Glutamatergic neuron (in vitro differentiated cells): ENCODE measurements around the gene ATP5F1D. TPM values are rescaled to one million over a fixed set of nuclear protein-coding genes. Genes with fewer than 3 reads are reported as not detected.
A peak's percentile ranks its signal among the peaks of the same experiment; 100 is the strongest.
"Not testable (repeated sequence)": the region's sequence is repeated elsewhere in the genome, so short reads cannot be mapped to it uniquely, and the experiment has no call there.

Source experiments
- DNase-seq: peaks from one replicate; pipeline ENCODE4 v3.0.0; 2022
- H3K27ac Mint-ChIP-seq: one replicate; pipeline ENCODE4 v1.8.0; 2020; ENCODE audit warnings: mild to moderate bottlenecking, mixed read lengths, inconsistent platforms; ENCODE audit not compliant: unreplicated experiment
- H3K27me3 Mint-ChIP-seq: one replicate; pipeline ENCODE4 v1.8.0; 2020; ENCODE audit warnings: mild to moderate bottlenecking, moderate library complexity, mixed read lengths, inconsistent platforms; ENCODE audit not compliant: unreplicated experiment
- H3K36me3 Mint-ChIP-seq: one replicate; pipeline ENCODE4 v1.8.0; 2020; ENCODE audit warnings: mild to moderate bottlenecking, mixed read lengths, inconsistent platforms; ENCODE audit not compliant: unreplicated experiment
- H3K4me1 Mint-ChIP-seq: one replicate; pipeline ENCODE4 v1.8.0; 2020; ENCODE audit warnings: mild to moderate bottlenecking, low read depth, mixed read lengths, inconsistent platforms; ENCODE audit not compliant: unreplicated experiment
- H3K4me3 Mint-ChIP-seq: one replicate; pipeline ENCODE4 v1.8.0; 2020; ENCODE audit warnings: mild to moderate bottlenecking, mixed read lengths, inconsistent platforms; ENCODE audit not compliant: unreplicated experiment
- H3K9me3 Mint-ChIP-seq: one replicate; pipeline ENCODE4 v1.8.0; 2020; ENCODE audit warnings: mild to moderate bottlenecking, moderate library complexity, mixed read lengths, inconsistent platforms; ENCODE audit not compliant: unreplicated experiment
- long read RNA-seq: library from polyadenylated mRNA; unstranded; transcript quantifications from one replicate; pipeline ENCODE4 v2.0.0, GENCODE V29; 2020; ENCODE audit not compliant: unreplicated experiment
- total RNA-seq: library from RNA; stranded (reverse); fragmentation: NEBNext Ultra II Directional; extraction: Animal tissue kit (Norgen Biotek cat#: 25700); gene quantifications from one replicate; pipeline ENCODE4 v1.2.1, GENCODE V29; 2021; ENCODE audit not compliant: unreplicated experiment
- TF ChIP-seq, protein P1 (sequence below): fragments of 200-600 bp; sonication (generic); IDR thresholded peaks from one replicate; pipeline ENCODE4 v1.5.0; 2021; ENCODE audit not compliant: partially characterized antibody, unreplicated experiment

Gene ATP5F1D
- 129 TPM for total RNA-seq
- long read RNA-seq, transcript ATP5F1D-202 (5 exons, 704 nt) = major isoform, 115 of 223 reads
- long read RNA-seq, transcript ATP5F1D-201 (4 exons, 997 nt) = minor isoform, 99 of 223 reads
- long read RNA-seq, partial matches to known transcripts = 0 of 223 reads
- long read RNA-seq, other reads (novel, unspliced or antisense) = 6 of 223 reads

DNA sequence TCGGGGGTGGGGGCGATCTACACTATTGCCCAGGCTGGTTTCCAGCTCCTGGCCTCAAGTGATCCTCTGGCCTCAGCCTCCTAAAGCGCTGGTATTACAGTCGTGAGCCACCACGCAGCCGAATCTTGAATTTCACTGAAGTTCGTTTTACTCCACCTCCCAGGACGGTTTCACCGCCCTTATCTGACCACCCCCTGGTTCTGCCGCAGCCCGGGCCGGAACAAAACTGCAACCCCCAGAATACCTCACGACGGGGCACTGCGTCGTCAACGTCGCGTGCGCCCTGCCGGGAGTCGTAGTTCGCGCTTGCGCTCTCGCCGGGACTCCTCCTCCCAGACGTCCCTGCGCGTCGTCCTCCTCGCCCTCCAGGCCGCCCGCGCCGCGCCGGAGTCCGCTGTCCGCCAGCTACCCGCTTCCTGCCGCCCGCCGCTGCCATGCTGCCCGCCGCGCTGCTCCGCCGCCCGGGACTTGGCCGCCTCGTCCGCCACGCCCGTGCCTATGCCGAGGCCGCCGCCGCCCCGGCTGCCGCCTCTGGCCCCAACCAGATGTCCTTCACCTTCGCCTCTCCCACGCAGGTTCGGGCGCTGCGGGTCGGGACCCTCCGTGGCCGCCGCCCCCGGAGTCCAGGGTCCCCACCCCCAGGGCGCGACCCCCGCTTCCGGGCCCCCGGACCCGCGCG, at the start of gene ATP5F1D:
ATP5F1D (plus strand) TSS at position 335 of the 679 bp plus-strand sequence; CDS start at position 435, 100 bp downstream.
- TF ChIP-seq, protein P1, sequence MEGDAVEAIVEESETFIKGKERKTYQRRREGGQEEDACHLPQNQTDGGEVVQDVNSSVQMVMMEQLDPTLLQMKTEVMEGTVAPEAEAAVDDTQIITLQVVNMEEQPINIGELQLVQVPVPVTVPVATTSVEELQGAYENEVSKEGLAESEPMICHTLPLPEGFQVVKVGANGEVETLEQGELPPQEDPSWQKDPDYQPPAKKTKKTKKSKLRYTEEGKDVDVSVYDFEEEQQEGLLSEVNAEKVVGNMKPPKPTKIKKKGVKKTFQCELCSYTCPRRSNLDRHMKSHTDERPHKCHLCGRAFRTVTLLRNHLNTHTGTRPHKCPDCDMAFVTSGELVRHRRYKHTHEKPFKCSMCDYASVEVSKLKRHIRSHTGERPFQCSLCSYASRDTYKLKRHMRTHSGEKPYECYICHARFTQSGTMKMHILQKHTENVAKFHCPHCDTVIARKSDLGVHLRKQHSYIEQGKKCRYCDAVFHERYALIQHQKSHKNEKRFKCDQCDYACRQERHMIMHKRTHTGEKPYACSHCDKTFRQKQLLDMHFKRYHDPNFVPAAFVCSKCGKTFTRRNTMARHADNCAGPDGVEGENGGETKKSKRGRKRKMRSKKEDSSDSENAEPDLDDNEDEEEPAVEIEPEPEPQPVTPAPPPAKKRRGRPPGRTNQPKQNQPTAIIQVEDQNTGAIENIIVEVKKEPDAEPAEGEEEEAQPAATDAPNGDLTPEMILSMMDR = no peak
- peak within 1 kb of the TSS; percentile 94 for H3K4me3 Mint-ChIP-seq
- H3K9me3 Mint-ChIP-seq = peaks cover 14% of the 10 kb centered on the region
- peaks cover 5% of the 10 kb centered on the region for H3K4me1 Mint-ChIP-seq
- DNase-seq = peak; percentile 93
- H3K36me3 Mint-ChIP-seq = no peaks in the 10 kb centered on the region
- H3K27ac Mint-ChIP-seq = peak within 1 kb of the TSS; percentile 83
- H3K27me3 Mint-ChIP-seq = peaks cover 17% of the 10 kb centered on the region

DNA sequence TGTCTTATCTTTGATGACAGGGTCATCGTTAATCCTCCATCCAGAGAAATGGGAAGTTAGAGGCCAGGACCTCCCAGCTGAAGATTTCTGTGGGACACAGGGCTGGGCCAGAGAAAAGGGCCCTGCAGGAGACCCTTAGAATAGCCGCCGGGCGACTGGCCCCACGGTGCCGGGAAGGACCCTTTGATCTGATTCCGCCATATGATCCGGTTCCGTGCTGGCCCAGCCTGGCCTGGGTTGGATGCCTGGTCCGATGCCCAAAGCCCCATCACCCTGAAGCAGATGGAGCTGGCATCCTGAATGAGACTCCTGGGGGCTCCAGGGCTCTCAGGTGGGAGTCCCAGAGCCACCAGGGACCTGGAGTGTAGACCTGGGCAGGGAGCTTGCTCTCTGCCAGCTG, 42.0 kb upstream of the ATP5F1D start:
- Mint-ChIP-seq H3K9me3 (no peaks in the 10 kb centered on the region), H3K4me3 (no peak overlapping the region), H3K27me3 (peaks cover 4% of the 10 kb centered on the region), H3K4me1 (peaks cover 2% of the 10 kb centered on the region), H3K27ac (no peak overlapping the region), H3K36me3 (no peaks in the 10 kb centered on the region)
- TF ChIP-seq, protein P1 = no peak
- DNase-seq = no peak

DNA sequence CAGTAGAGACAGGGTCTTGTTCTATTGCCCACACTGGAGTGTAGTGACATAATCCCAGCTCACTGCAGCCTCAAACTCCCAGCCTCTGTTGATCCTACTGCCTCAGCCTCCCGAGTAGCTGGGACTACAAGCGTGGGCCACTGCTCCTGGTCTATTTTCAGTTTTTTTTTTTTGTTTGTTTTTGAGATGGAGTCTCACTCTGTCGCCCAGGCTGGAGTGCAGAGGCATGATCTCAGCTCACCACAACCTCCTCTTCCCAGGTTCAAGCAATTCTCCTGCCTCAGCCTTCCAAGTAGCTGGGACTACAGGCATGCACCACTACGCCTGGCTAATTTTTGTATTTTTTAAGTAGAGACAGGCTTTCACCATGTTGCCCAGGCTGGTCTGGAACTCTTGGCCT, 40.9 kb upstream of the ATP5F1D start:
- H3K36me3 Mint-ChIP-seq, H3K27me3 Mint-ChIP-seq, H3K9me3 Mint-ChIP-seq, H3K4me1 Mint-ChIP-seq, DNase-seq, H3K27ac Mint-ChIP-seq, H3K4me3 Mint-ChIP-seq: not testable (repeated sequence)

DNA sequence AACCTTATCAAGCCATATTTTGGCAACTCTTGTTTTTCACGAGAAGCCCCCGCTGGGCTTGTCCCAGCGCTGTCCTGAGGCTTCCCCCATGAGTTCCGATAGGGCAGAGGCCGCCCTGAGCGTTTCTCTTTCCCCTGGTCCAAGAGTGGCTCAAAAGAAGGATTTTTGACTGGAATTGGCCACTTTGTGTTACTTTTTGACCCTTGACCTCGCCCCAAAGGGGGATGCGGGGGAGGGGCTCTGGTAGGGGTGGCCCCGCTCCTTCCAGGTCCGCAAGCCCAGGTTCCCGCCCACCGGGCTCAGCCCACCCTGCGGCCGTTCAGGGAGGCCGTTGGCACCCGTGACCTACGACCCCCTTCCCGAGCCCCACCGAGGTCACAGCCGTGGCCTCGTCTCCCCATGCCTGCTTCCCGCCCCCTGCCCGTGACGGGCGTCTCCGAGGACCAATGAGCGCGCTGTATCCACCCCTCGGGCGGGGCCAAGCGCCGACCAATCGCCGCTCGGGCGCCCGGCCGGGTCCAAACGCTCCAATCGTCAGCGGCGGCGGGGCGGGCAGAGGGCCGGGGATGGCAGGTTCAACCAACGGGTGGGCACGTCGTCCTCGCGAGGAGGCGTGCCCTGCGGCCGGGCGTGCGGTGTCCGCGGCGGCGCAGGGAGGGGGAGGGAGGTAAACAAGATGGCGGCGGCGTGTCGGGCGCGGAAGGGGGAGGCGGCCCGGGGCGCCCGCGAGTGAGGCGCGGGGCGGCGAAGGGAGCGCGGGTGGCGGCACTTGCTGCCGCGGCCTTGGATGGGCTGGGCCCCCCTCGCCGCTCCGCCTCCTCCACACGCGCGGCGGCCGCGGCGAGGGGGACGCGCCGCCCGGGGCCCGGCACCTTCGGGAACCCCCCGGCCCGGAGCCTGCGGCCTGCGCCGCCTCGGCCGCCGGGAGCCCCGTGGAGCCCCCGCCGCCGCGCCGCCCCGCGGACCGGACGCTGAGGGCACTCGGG, 36.1 kb upstream of the ATP5F1D start, which contains the start of gene STK11:
STK11 (plus strand) TSS at position 665 of the 986 bp plus-strand sequence. CDS start 1,136 bp downstream, outside the sequence.
- H3K4me3 Mint-ChIP-seq = peak within 1 kb of the TSS; percentile 92
- H3K36me3 Mint-ChIP-seq = no peaks in the 10 kb centered on the region
- H3K27ac Mint-ChIP-seq = peak within 1 kb of the TSS; percentile 82
- peaks cover 8% of the 10 kb centered on the region for H3K4me1 Mint-ChIP-seq
- peak; percentile 100 for DNase-seq
- TF ChIP-seq, protein P1 = no peak
- peaks cover 12% of the 10 kb centered on the region for H3K9me3 Mint-ChIP-seq
- H3K27me3 Mint-ChIP-seq = peaks cover 11% of the 10 kb centered on the region

DNA sequence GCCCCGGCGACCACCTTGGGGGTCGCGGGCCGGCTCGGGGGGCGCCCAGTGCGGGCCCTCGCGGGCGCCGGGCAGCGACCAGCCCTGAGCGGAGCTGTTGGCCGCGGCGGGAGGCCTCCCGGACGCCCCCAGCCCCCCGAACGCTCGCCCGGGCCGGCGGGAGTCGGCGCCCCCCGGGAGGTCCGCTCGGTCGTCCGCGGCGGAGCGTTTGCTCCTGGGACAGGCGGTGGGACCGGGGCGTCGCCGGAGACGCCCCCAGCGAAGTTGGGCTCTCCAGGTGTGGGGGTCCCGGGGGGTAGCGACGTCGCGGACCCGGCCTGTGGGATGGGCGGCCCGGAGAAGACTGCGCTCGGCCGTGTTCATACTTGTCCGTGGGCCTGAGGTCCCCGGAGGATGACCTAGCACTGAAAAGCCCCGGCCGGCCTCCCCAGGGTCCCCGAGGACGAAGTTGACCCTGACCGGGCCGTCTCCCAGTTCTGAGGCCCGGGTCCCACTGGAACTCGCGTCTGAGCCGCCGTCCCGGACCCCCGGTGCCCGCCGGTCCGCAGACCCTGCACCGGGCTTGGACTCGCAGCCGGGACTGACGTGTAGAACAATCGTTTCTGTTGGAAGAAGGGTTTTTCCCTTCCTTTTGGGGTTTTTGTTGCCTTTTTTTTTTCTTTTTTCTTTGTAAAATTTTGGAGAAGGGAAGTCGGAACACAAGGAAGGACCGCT, 35.2 kb upstream of the ATP5F1D start:
- Mint-ChIP-seq H3K27me3 (peaks cover 11% of the 10 kb centered on the region), H3K27ac (peak overlapping the region; percentile 82), H3K4me3 (peak overlapping the region; percentile 92), H3K9me3 (peaks cover 17% of the 10 kb centered on the region), H3K4me1 (peaks cover 8% of the 10 kb centered on the region), H3K36me3 (no peaks in the 10 kb centered on the region)
- TF ChIP-seq, protein P1 = no peak
- peak; percentile 44 for DNase-seq
